Gastroesophageal sphincter (tissue), 4 donors: ENCODE results near the gene LILRA6. TPM values are rescaled to one million over a fixed set of nuclear protein-coding genes. Genes with fewer than 3 reads are reported as not detected.
A peak's percentile ranks its signal among the peaks of the same experiment; 100 is the strongest.

ENCODE experiments used
- ATAC-seq: fragments of 150-250 bp; one replicate; pipeline ENCODE4 v1.9.1; 2016; ENCODE audit warnings: mild to moderate bottlenecking, moderate library complexity
- H3K27ac ChIP-seq, 4 donors: fragments of 200-600 bp; sonication (generic) in 3 of 4; 1 replicate in 3 of 4; 2 replicates in 1 of 4; pipeline ENCODE4 v1.5.1; 2016 to 2019
- H3K27me3 ChIP-seq: fragments of 200-600 bp; sonication (generic); one replicate; pipeline ENCODE4 v1.5.1; 2019
- H3K36me3 ChIP-seq, 2 donors: fragments of 200-600 bp; sonication (generic); one replicate each; pipeline ENCODE4 v1.5.1; 2019; ENCODE audit warnings: control low read depth in 1 of 2
- H3K4me1 ChIP-seq, 3 donors: fragments of 200-600 bp; sonication (generic); 1 replicate in 2 of 3; 2 replicates in 1 of 3; pipeline ENCODE4 v1.5.1; 2016 to 2019; ENCODE audit warnings: control low read depth in 2 of 3
- H3K4me3 ChIP-seq, 2 donors: fragments of 200-600 bp; sonication (generic); one replicate each; pipeline ENCODE4 v1.5.1; 2019; ENCODE audit warnings: mild to moderate bottlenecking in 1 of 2, moderate library complexity in 1 of 2
- H3K9me3 ChIP-seq, 3 donors: fragments of 200-600 bp; sonication (generic); one replicate each; pipeline ENCODE4 v1.5.1; 2017 to 2019; ENCODE audit warnings: control low read depth in 2 of 3
- CTCF ChIP-seq, 4 experiments: fragments of 200-600 bp in 2 of 4; fragments of 450-650 bp in 2 of 4; sonication (generic) in 1 of 4; IDR thresholded peaks; one replicate each; pipeline ENCODE4 v1.5.1; 2017 to 2019; ENCODE audit warnings: antibody characterized with exemption in 4 of 4, mild to moderate bottlenecking in 2 of 4, moderate library complexity in 2 of 4
- EP300 ChIP-seq: sonication (generic); formaldehyde crosslinking; IDR thresholded peaks from one replicate; pipeline ENCODE4 v1.6.1; 2017; ENCODE audit warnings: antibody characterized with exemption, mild to moderate bottlenecking
- POLR2A ChIP-seq, 2 donors: fragments of 450-650 bp; IDR thresholded peaks; one replicate each; pipeline ENCODE4 v1.6.1; 2017; ENCODE audit warnings: antibody characterized with exemption in 2 of 2, mild to moderate bottlenecking in 2 of 2, moderate library complexity in 1 of 2
- POLR2AphosphoS5 ChIP-seq: sonication (generic); formaldehyde crosslinking; IDR thresholded peaks from one replicate; pipeline ENCODE4 v1.6.1; 2017; ENCODE audit warnings: antibody characterized with exemption
- WGBS, 2 donors: methylation state at CpG; one replicate each; pipeline ENCODE4 v1.1.5; 2018; ENCODE audit warnings: low coverage in 1 of 2; 5-methylcytosine and 5-hydroxymethylcytosine counted together
- total RNA-seq, 4 donors: library from RNA; depleted of rRNA; stranded (reverse); fragments of >200 nt; gene quantifications; one replicate each; pipeline ENCODE4 v1.1.0, GENCODE V29; 2016

LILRA6 gene
- total RNA-seq, 4 donors from 2014 or later, result 0.31 to 4.2 (median 2.2) TPM

- no peak for ATAC-seq
- Histone ChIP-seq H3K9me3 (no peaks in the 10 kb centered on the region), H3K36me3 (peaks cover 0 to 72% of the 10 kb centered on the region in 2 donors), H3K4me1 (peaks cover 0 to 96% (median 45%) of the 10 kb centered on the region in 3 donors), H3K4me3 (no peak overlapping the region), H3K27me3 (no peaks in the 10 kb centered on the region), H3K27ac (peak overlapping the region in 1 of 4 donors; percentile 33)
- 100% methylated on average over 1 of the region's 27 CpGs; no CpG with 5 or more reads in 1 of the 2 donors for WGBS, 2 donors
- TF ChIP-seq EP300 (no peak), CTCF (IDR thresholded peaks at IDR 0.05) (no peak), POLR2A (IDR thresholded peaks at IDR 0.05) (no peak), POLR2AphosphoS5 (no peak)
These were observed 36.4 kb downstream of the LILRA6 start for GRCh38 chr19:54206030-54206830.

GRCh38 chr19:54204767-54205468, 37.7 kb downstream of the LILRA6 start:
- WGBS, 2 donors, result 65 to 78% methylated on average over 4 of the region's 4 CpGs
- H3K4me1 ChIP-seq, result peaks cover 0 to 91% (median 40%) of the 10 kb centered on the region in 3 donors
- TF ChIP-seq EP300 (no peak), CTCF (IDR thresholded peaks at IDR 0.05) (no peak), POLR2AphosphoS5 (no peak), POLR2A (IDR thresholded peaks at IDR 0.05) (no peak)
- H3K4me3 ChIP-seq, result no peak overlapping the region
- H3K27me3 ChIP-seq, result no peaks in the 10 kb centered on the region
- ATAC-seq, result no peak
- H3K9me3 ChIP-seq, result no peaks in the 10 kb centered on the region
- peaks cover 0 to 73% of the 10 kb centered on the region in 2 donors for H3K36me3 ChIP-seq
- H3K27ac ChIP-seq, result no peak overlapping the region

- Histone ChIP-seq H3K9me3 (no peaks in the 10 kb centered on the region), H3K36me3 (peaks cover 0 to 70% of the 10 kb centered on the region in 2 donors), H3K27ac (no peak overlapping the region), H3K27me3 (no peaks in the 10 kb centered on the region), H3K4me1 (peaks cover 0 to 79% (median 24%) of the 10 kb centered on the region in 3 donors), H3K4me3 (no peak overlapping the region)
- TF ChIP-seq CTCF (IDR thresholded peaks at IDR 0.05) (no peak), POLR2A (IDR thresholded peaks at IDR 0.05) (no peak), POLR2AphosphoS5 (no peak), EP300 (no peak)
- no peak for ATAC-seq
- 30 to 83% methylated on average over 1 to 7 of the region's 9 CpGs for WGBS, 2 donors
These were observed 39.4 kb downstream of the LILRA6 start for GRCh38 chr19:54203151-54203611.

GRCh38 chr19:54201980-54202379, 40.6 kb downstream of the LILRA6 start:
- H3K9me3 ChIP-seq, result no peaks in the 10 kb centered on the region

More at GRCh38 chr19:54201980-54202379, 40.6 kb downstream of the LILRA6 start:
- Histone ChIP-seq H3K4me3 (peak overlapping the region in 1 of 2 donors; percentile 63), H3K36me3 (peaks cover 0 to 58% of the 10 kb centered on the region in 2 donors), H3K4me1 (peaks cover 0 to 67% (median 24%) of the 10 kb centered on the region in 3 donors), H3K27ac (peak overlapping the region in 2 of 4 donors; percentile 94 to 96), H3K27me3 (no peaks in the 10 kb centered on the region)
- ATAC-seq, result no peak
- TF ChIP-seq POLR2AphosphoS5 (no peak), EP300 (no peak), CTCF (IDR thresholded peaks at IDR 0.05) (no peak), POLR2A (IDR thresholded peaks at IDR 0.05) (no peak)
- WGBS, 2 donors, result 61 to 70% methylated on average over 5 to 9 of the region's 13 CpGs
